Measurements from ENCODE around the gene PSMD11.

GRCh38 chr17:32502710-32503109 lies 58.4 kb downstream of the PSMD11 start:
- no peak for TF ChIP-seq CTCF (IDR thresholded peaks at IDR 0.05; ENCODE audit: low read length)
- TF ChIP-seq EZH2 (IDR thresholded peaks at IDR 0.05; ENCODE audit: borderline replicate concordance, low read length), result no peak

Data from OCI-LY1 (cell line).